ENCODE data around the gene CDC42BPB.

The CDC42BPB gene

DNA sequence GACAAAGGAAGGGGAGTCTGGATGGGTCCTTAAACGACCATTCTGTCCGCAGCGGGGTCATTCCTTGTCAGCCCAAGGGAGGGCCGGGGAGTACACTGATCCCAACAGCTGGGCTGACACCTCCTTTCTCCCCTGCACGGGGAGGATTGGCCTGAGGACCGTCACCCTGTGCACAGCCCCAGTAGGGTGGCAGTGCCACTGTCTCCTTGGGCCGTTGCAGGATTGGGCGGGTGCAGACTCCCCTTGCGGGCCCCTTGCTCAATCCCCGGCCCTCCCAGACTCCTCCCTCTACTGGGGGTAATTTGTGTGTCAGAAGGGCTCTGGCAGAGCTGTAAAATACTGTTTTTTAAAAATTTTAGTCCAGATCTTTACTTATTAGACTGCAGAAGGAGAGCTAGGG is 147.4 kb downstream of the CDC42BPB start:
- H3K9ac ChIP-seq (ENCODE audit: low read length), result no peak overlapping the region
- H3K36me3 ChIP-seq (ENCODE audit: low read length), result no peaks in the 10 kb centered on the region
- no peaks in the 10 kb centered on the region for H3K27me3 ChIP-seq (ENCODE audit: low read length)
- no peaks in the 10 kb centered on the region for H4K20me1 ChIP-seq (ENCODE audit: low read depth, low read length)
- no peak overlapping the region for H3K4me2 ChIP-seq (ENCODE audit: low read depth, low read length, poor library complexity, severe bottlenecking)
- no peaks in the 10 kb centered on the region for H3K79me2 ChIP-seq (ENCODE audit: insufficient read depth, low read length)
- no peaks in the 10 kb centered on the region for H3F3A ChIP-seq (ENCODE audit: insufficient read depth)
- TF ChIP-seq EZH2phosphoT487 (conservative IDR thresholded peaks at IDR 0.05; ENCODE audit: low read length), result no peak
- TF ChIP-seq, protein P1, sequence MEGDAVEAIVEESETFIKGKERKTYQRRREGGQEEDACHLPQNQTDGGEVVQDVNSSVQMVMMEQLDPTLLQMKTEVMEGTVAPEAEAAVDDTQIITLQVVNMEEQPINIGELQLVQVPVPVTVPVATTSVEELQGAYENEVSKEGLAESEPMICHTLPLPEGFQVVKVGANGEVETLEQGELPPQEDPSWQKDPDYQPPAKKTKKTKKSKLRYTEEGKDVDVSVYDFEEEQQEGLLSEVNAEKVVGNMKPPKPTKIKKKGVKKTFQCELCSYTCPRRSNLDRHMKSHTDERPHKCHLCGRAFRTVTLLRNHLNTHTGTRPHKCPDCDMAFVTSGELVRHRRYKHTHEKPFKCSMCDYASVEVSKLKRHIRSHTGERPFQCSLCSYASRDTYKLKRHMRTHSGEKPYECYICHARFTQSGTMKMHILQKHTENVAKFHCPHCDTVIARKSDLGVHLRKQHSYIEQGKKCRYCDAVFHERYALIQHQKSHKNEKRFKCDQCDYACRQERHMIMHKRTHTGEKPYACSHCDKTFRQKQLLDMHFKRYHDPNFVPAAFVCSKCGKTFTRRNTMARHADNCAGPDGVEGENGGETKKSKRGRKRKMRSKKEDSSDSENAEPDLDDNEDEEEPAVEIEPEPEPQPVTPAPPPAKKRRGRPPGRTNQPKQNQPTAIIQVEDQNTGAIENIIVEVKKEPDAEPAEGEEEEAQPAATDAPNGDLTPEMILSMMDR (IDR thresholded peaks at IDR 0.05; ENCODE audit: insufficient read depth, low read length, poor library complexity, severe bottlenecking), result no peak
- H3K9me3 ChIP-seq (ENCODE audit: insufficient read depth, low read length), result no peaks in the 10 kb centered on the region
- no peak overlapping the region for H2AFZ ChIP-seq (ENCODE audit: low read depth, low read length, severe bottlenecking)
- no peak overlapping the region for H3K4me3 ChIP-seq (ENCODE audit: insufficient read depth, low read length, poor library complexity, severe bottlenecking)
- H3K27ac ChIP-seq (ENCODE audit: low read depth, low read length), result no peak overlapping the region
- H3K9me2 ChIP-seq (replicated peaks; ENCODE audit: insufficient read depth, low read length), result no peaks in the 10 kb centered on the region

DNA sequence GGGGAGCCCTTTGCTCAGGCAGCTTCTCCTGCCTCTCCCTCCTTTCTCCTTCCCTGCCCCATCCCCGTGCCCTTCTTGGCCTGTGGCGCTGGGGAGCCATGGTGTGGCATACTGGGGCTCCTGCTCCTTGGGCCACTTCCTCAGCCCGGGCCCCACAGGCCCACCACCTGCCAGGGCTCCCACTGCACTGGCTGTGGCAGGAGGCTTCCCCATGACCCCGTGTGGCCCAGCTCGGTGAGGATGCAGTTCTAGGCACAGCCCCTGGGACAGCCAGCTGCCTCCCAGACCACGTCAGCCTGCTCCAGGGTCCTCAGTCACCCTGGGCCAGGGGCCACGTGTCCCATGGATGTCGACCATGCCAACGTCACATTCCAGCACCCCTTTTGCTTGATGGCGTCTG is 147.9 kb downstream of the CDC42BPB start:
- Histone ChIP-seq H3K27ac (ENCODE audit: low read depth, low read length) (no peak overlapping the region), H2AFZ (ENCODE audit: low read depth, low read length, severe bottlenecking) (no peak overlapping the region), H3F3A (ENCODE audit: insufficient read depth) (no peaks in the 10 kb centered on the region), H3K27me3 (ENCODE audit: low read length) (no peaks in the 10 kb centered on the region), H3K79me2 (ENCODE audit: insufficient read depth, low read length) (no peaks in the 10 kb centered on the region), H3K4me2 (ENCODE audit: low read depth, low read length, poor library complexity, severe bottlenecking) (no peak overlapping the region), H3K4me3 (ENCODE audit: insufficient read depth, low read length, poor library complexity, severe bottlenecking) (no peak overlapping the region), H3K9me3 (ENCODE audit: insufficient read depth, low read length) (no peaks in the 10 kb centered on the region), H4K20me1 (ENCODE audit: low read depth, low read length) (no peaks in the 10 kb centered on the region), H3K9ac (ENCODE audit: low read length) (no peak overlapping the region), H3K36me3 (ENCODE audit: low read length) (no peaks in the 10 kb centered on the region), H3K9me2 (replicated peaks; ENCODE audit: insufficient read depth, low read length) (no peaks in the 10 kb centered on the region)
- TF ChIP-seq, protein P1 (IDR thresholded peaks at IDR 0.05; ENCODE audit: insufficient read depth, low read length, poor library complexity, severe bottlenecking), result no peak
- no peak for TF ChIP-seq EZH2phosphoT487 (conservative IDR thresholded peaks at IDR 0.05; ENCODE audit: low read length)

DNA sequence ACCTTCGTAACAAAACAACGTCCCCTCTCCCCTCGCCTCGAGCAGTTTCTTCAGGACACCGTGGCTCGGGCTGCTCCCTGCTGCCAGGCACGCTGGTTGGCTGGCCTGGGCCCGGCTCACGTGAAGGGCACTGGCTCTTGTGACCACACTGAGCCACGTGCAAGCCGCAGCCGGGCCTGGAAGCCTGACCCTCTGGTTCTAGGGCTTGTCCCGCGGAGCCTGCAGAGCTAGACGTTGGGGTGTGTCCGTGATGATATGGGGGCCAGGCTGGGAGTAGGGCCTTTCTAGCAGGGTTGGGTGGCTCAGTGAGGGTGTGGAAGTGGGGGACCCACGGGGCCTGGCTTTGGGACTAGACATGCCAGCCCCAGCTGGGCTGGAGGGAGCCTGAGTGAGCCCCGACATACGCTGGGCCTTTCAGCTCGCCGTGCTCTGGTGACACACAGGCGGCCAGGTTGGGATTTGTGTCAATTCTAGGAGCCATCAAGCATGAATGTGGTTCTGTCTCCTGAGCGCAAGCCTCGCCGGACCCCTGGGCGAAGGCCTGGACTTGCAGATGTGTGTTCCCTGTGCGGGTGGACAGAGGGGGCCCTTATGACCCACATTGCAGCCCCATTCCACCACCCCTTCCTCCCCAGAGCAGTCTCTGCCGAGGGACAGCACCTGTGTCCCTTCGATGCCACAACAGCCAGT is 148.4 kb downstream of the CDC42BPB start:
- no peaks in the 10 kb centered on the region for H3K27me3 ChIP-seq (ENCODE audit: low read length)
- no peak overlapping the region for H3K4me2 ChIP-seq (ENCODE audit: low read depth, low read length, poor library complexity, severe bottlenecking)
- TF ChIP-seq, protein P1 (IDR thresholded peaks at IDR 0.05; ENCODE audit: insufficient read depth, low read length, poor library complexity, severe bottlenecking), result no peak
- no peak for TF ChIP-seq EZH2phosphoT487 (conservative IDR thresholded peaks at IDR 0.05; ENCODE audit: low read length)
- H3K9me3 ChIP-seq (ENCODE audit: insufficient read depth, low read length), result no peaks in the 10 kb centered on the region
- H3F3A ChIP-seq (ENCODE audit: insufficient read depth), result no peaks in the 10 kb centered on the region
- H3K36me3 ChIP-seq (ENCODE audit: low read length), result no peaks in the 10 kb centered on the region
- H3K27ac ChIP-seq (ENCODE audit: low read depth, low read length), result no peak overlapping the region
- H2AFZ ChIP-seq (ENCODE audit: low read depth, low read length, severe bottlenecking), result no peak overlapping the region
- H3K4me3 ChIP-seq (ENCODE audit: insufficient read depth, low read length, poor library complexity, severe bottlenecking), result no peak overlapping the region
- no peak overlapping the region for H3K9ac ChIP-seq (ENCODE audit: low read length)
- no peaks in the 10 kb centered on the region for H4K20me1 ChIP-seq (ENCODE audit: low read depth, low read length)
- H3K9me2 ChIP-seq (replicated peaks; ENCODE audit: insufficient read depth, low read length), result no peaks in the 10 kb centered on the region
- H3K79me2 ChIP-seq (ENCODE audit: insufficient read depth, low read length), result no peaks in the 10 kb centered on the region

All from SU-DHL-6 (cell line).